ENCODE data around the gene FBXO10. TPM values are rescaled to one million over a fixed set of nuclear protein-coding genes. Genes with fewer than 3 reads are reported as not detected.
A peak's percentile ranks its signal among the peaks of the same experiment; 100 is the strongest.

Gene FBXO10
- total and polyA plus RNA-seq, 2 of the 4 experiments (the other 2 are of a cell fraction), result 6.6 to 6.7 TPM

- 0 out of 2 replicates have a peak overlapping the region, but pooled peaks have one; percentile 33 for H2AK5ac ChIP-seq (ENCODE audit: low read depth, low read length)
- H2BK20ac ChIP-seq (ENCODE audit: low read depth, low read length), result no peak overlapping the region
- dilution Hi-C loops (cut with HindIII; ENCODE audit: low sequenced_read_pairs, unreplicated experiment) (no loop called here), in situ Hi-C loops (cut with MboI; ENCODE audit: low sequenced_read_pairs) (no loop called here), intact Hi-C loops (cut with micrococcal nuclease) (no loop called here)
- no peak for DNase-seq
- no peak overlapping the region for H3K23ac ChIP-seq (ENCODE audit: low read depth, low read length)
- TF ChIP-seq FOS (IDR thresholded peaks at IDR 0.05; ENCODE audit: low read depth, low read length) (no peak), MXI1 (IDR thresholded peaks at IDR 0.05; ENCODE audit: borderline replicate concordance, low read depth, low read length) (no peak), SMC3 (IDR thresholded peaks at IDR 0.05; ENCODE audit: low read depth, low read length) (no peak), RFX5 (IDR thresholded peaks at IDR 0.05; ENCODE audit: low read depth, low read length) (no peak), ELK1 (IDR thresholded peaks at IDR 0.05; ENCODE audit: borderline replicate concordance, low read depth, low read length) (no peak)
- H3K36me3 ChIP-seq (ENCODE audit: control insufficient read depth, insufficient read depth, low read length), result no peaks in the 10 kb centered on the region
- no TSS peak for BruUV-seq (replicated peaks)
- peaks cover 5% of the 10 kb centered on the region for H3K27me3 ChIP-seq (ENCODE audit: control insufficient read depth, insufficient read depth, low read length)
- no peak overlapping the region for H3K27ac ChIP-seq (ENCODE audit: insufficient read depth, low read length)
- H3K9me3 ChIP-seq (ENCODE audit: control insufficient read depth, insufficient read depth, low read length), result no peaks in the 10 kb centered on the region
- no peak overlapping the region for H2AFZ ChIP-seq (replicated peaks; ENCODE audit: low read length, poor library complexity)
- peak overlapping the region in 1 of 2 experiments; percentile 54; a peak in 1 of 4 replicates for H4K8ac ChIP-seq (ENCODE audit: low read depth in 2 of 2, low read length in 2 of 2)
- no peak overlapping the region for H3K4ac ChIP-seq (ENCODE audit: low read depth, low read length)
- WGBS, 2 experiments (ENCODE audit: extremely low coverage in 2 of 2, insufficient read length in 1 of 2), result 67% methylated on average over 1 of the region's 2 CpGs; no CpG with 5 or more reads in 1 of the 2 experiments
- no peaks in the 10 kb centered on the region for H3K79me1 ChIP-seq (ENCODE audit: low read depth in 1 of 2, low read length in 2 of 2)
- H2BK5ac ChIP-seq (ENCODE audit: low read depth, low read length, poor library complexity, severe bottlenecking), result no peak overlapping the region
- H3K18ac ChIP-seq (ENCODE audit: low read depth, low read length), result peak overlapping the region; percentile 20
- ATAC-seq (ENCODE audit: low read depth), result no peak
- no peak overlapping the region for H4K5ac ChIP-seq (ENCODE audit: low read depth, low read length)
- H3K4me1 ChIP-seq (ENCODE audit: control insufficient read depth, insufficient read depth, low read length), result peaks cover 2% of the 10 kb centered on the region
- H3K9ac ChIP-seq (ENCODE audit: low read depth, low read length), result no peak overlapping the region
- ChIA-PET CTCF (no interaction called here), POLR2A (ENCODE audit: unreplicated experiment) (no interaction called here)
- no peak overlapping the region for H2BK15ac ChIP-seq (ENCODE audit: low read depth, low read length)
- no peak overlapping the region for H2BK120ac ChIP-seq (ENCODE audit: low read depth, low read length)
- H2AK9ac ChIP-seq (replicated peaks; ENCODE audit: low read depth, low read length, poor library complexity), result no peak overlapping the region
- no peak overlapping the region for H4K91ac ChIP-seq (ENCODE audit: insufficient read depth, low read depth, low read length)
- no peak overlapping the region for H3K56ac ChIP-seq (ENCODE audit: extremely low read depth, insufficient read depth, low read length)
- H4K20me1 ChIP-seq (ENCODE audit: insufficient read depth, low read length), result no peaks in the 10 kb centered on the region
- H3K9me1 ChIP-seq (ENCODE audit: insufficient read depth, low read length), result peaks cover 3% of the 10 kb centered on the region
- H3K4me3 ChIP-seq (ENCODE audit: insufficient read depth, low read depth, low read length), result no peak overlapping the region
- H3K4me2 ChIP-seq (ENCODE audit: low read depth, low read length), result no peak overlapping the region
- H3K14ac ChIP-seq (replicated peaks; ENCODE audit: low read depth, low read length), result no peak overlapping the region
These were observed 47.1 kb upstream of the FBXO10 start for GRCh38 chr9:37623267-37623666.

Data from IMR-90 (cell line).